Activated T-helper 17 cell treated with anti-CD3 and anti-CD28 coated beads, Interleukin-2, amount 50 U/mL, for 72 hours (primary cell): Measurements from ENCODE around the gene S100Z. TPM values are rescaled to one million over a fixed set of nuclear protein-coding genes. Genes with fewer than 3 reads are reported as not detected.
"Not testable (repeated sequence)": the region's sequence is repeated elsewhere in the genome, so short reads cannot be mapped to it uniquely, and the experiment has no call there.

Experiments used
- ATAC-seq: fragments of 150-1000 bp; cut with Tn5 transposase; replicated peaks from 2 replicates; pipeline ENCODE4 v1.10.0; 2021; ENCODE audit warnings: mild to moderate bottlenecking, moderate library complexity
- H3K27ac Mint-ChIP-seq: one replicate; pipeline ENCODE4 v1.8.0; 2022; ENCODE audit warnings: mixed read lengths
- H3K27me3 Mint-ChIP-seq: one replicate; pipeline ENCODE4 v1.8.0; 2022; ENCODE audit warnings: mixed read lengths
- H3K36me3 Mint-ChIP-seq: one replicate; pipeline ENCODE4 v1.8.0; 2022; ENCODE audit warnings: low read depth, mild to moderate bottlenecking, mixed read lengths
- H3K4me1 Mint-ChIP-seq: one replicate; pipeline ENCODE4 v1.8.0; 2022; ENCODE audit warnings: mixed read lengths
- H3K4me3 Mint-ChIP-seq: one replicate; pipeline ENCODE4 v1.8.0; 2022; ENCODE audit warnings: mild to moderate bottlenecking, mixed read lengths
- H3K9me3 Mint-ChIP-seq: one replicate; pipeline ENCODE4 v1.8.0; 2022; ENCODE audit warnings: mixed read lengths
- total RNA-seq, 2 donors: library from RNA; stranded (reverse); gene quantifications; one replicate each; pipeline ENCODE4 v1.2.3, GENCODE V29; 2022

Gene S100Z
- total RNA-seq, 2 donors from 2014 or later = 5.2 to 7.5 TPM

GRCh38 chr5:76851728-76852369, 2.0 kb downstream of the S100Z start:
- H3K36me3 Mint-ChIP-seq = no peaks in the 10 kb centered on the region
- H3K4me1 Mint-ChIP-seq = peaks cover 38% of the 10 kb centered on the region
- no peak overlapping the region for H3K27ac Mint-ChIP-seq
- peak overlapping the region; percentile 67 for H3K4me3 Mint-ChIP-seq
- no peak for ATAC-seq
- H3K9me3 Mint-ChIP-seq = peaks cover 16% of the 10 kb centered on the region
- no peaks in the 10 kb centered on the region for H3K27me3 Mint-ChIP-seq

GRCh38 chr5:76852772-76853171, 3.0 kb downstream of the S100Z start:
- no peak overlapping the region for H3K27ac Mint-ChIP-seq
- no peak overlapping the region for H3K4me3 Mint-ChIP-seq
- peaks cover 38% of the 10 kb centered on the region for H3K4me1 Mint-ChIP-seq
- H3K36me3 Mint-ChIP-seq = no peaks in the 10 kb centered on the region
- no peaks in the 10 kb centered on the region for H3K27me3 Mint-ChIP-seq
- no peak for ATAC-seq
- H3K9me3 Mint-ChIP-seq = peaks cover 16% of the 10 kb centered on the region

GRCh38 chr5:76853741-76854140, 3.9 kb downstream of the S100Z start:
- not testable (repeated sequence) for H3K27me3 Mint-ChIP-seq, ATAC-seq
- peak overlapping the region; percentile 15 for H3K27ac Mint-ChIP-seq

GRCh38 chr5:76854644-76855043, 4.8 kb downstream of the S100Z start:
- H3K4me1 Mint-ChIP-seq = peaks cover 37% of the 10 kb centered on the region
- ATAC-seq = no peak
- H3K27me3 Mint-ChIP-seq = no peaks in the 10 kb centered on the region
- peak overlapping the region; percentile 59 for H3K4me3 Mint-ChIP-seq
- no peaks in the 10 kb centered on the region for H3K36me3 Mint-ChIP-seq
- H3K9me3 Mint-ChIP-seq = peaks cover 16% of the 10 kb centered on the region
- H3K27ac Mint-ChIP-seq = peak overlapping the region; percentile 89

More at GRCh38 chr5:76853741-76854140, 3.9 kb downstream of the S100Z start:
- not testable (repeated sequence) for H3K4me3 Mint-ChIP-seq, H3K36me3 Mint-ChIP-seq
- Mint-ChIP-seq H3K4me1 (peaks cover 38% of the 10 kb centered on the region), H3K9me3 (peaks cover 16% of the 10 kb centered on the region)

- Mint-ChIP-seq H3K4me1 (peaks cover 32% of the 10 kb centered on the region), H3K27ac (peak overlapping the region; percentile 89), H3K9me3 (peaks cover 16% of the 10 kb centered on the region), H3K4me3 (peak overlapping the region; percentile 59)
- not testable (repeated sequence) for ATAC-seq, H3K36me3 Mint-ChIP-seq, H3K27me3 Mint-ChIP-seq
Measured at GRCh38 chr5:76855501-76855900, 5.7 kb downstream of the S100Z start.

GRCh38 chr5:76855961-76856360, 6.1 kb downstream of the S100Z start:
- Mint-ChIP-seq H3K27ac (peak overlapping the region; percentile 89), H3K4me1 (peaks cover 29% of the 10 kb centered on the region), H3K27me3 (no peaks in the 10 kb centered on the region), H3K9me3 (peaks cover 16% of the 10 kb centered on the region), H3K4me3 (peak overlapping the region; percentile 59), H3K36me3 (no peaks in the 10 kb centered on the region)
- ATAC-seq = peak; percentile 95

GRCh38 chr5:76856800-76857199, 7.0 kb downstream of the S100Z start:
- H3K27me3 Mint-ChIP-seq, H3K36me3 Mint-ChIP-seq, ATAC-seq: not testable (repeated sequence)
- Mint-ChIP-seq H3K27ac (peak overlapping the region; percentile 89), H3K4me1 (peaks cover 22% of the 10 kb centered on the region), H3K4me3 (peak overlapping the region; percentile 59), H3K9me3 (peaks cover 16% of the 10 kb centered on the region)

GRCh38 chr5:76859591-76860247, 9.9 kb downstream of the S100Z start:
- Mint-ChIP-seq H3K9me3 (peaks cover 11% of the 10 kb centered on the region), H3K27me3 (no peaks in the 10 kb centered on the region), H3K4me1 (peaks cover 16% of the 10 kb centered on the region), H3K36me3 (no peaks in the 10 kb centered on the region), H3K27ac (no peak overlapping the region), H3K4me3 (no peak overlapping the region)
- ATAC-seq = no peak

GRCh38 chr5:76861612-76862011, 11.8 kb downstream of the S100Z start:
- no peak overlapping the region for H3K27ac Mint-ChIP-seq
- no peak for ATAC-seq
- H3K36me3 Mint-ChIP-seq = no peaks in the 10 kb centered on the region
- peaks cover 2% of the 10 kb centered on the region for H3K4me1 Mint-ChIP-seq
- H3K4me3 Mint-ChIP-seq = no peak overlapping the region
- peaks cover 2% of the 10 kb centered on the region for H3K9me3 Mint-ChIP-seq
- H3K27me3 Mint-ChIP-seq = no peaks in the 10 kb centered on the region

GRCh38 chr5:76863001-76863400, 13.2 kb downstream of the S100Z start:
- no peak overlapping the region for H3K27ac Mint-ChIP-seq
- H3K4me3 Mint-ChIP-seq = no peak overlapping the region
- no peaks in the 10 kb centered on the region for H3K4me1 Mint-ChIP-seq
- H3K9me3 Mint-ChIP-seq = no peaks in the 10 kb centered on the region
- no peaks in the 10 kb centered on the region for H3K36me3 Mint-ChIP-seq
- H3K27me3 Mint-ChIP-seq = no peaks in the 10 kb centered on the region
- ATAC-seq = no peak

- Mint-ChIP-seq H3K4me1 (no peaks in the 10 kb centered on the region), H3K27me3 (no peaks in the 10 kb centered on the region), H3K36me3 (no peaks in the 10 kb centered on the region), H3K4me3 (no peak overlapping the region), H3K9me3 (no peaks in the 10 kb centered on the region), H3K27ac (no peak overlapping the region)
- no peak for ATAC-seq
Measured at GRCh38 chr5:76866503-76866902, 16.7 kb downstream of the S100Z start.

- ATAC-seq = no peak
- Mint-ChIP-seq H3K4me3 (no peak overlapping the region), H3K27me3 (no peaks in the 10 kb centered on the region), H3K9me3 (no peaks in the 10 kb centered on the region), H3K4me1 (no peaks in the 10 kb centered on the region), H3K36me3 (no peaks in the 10 kb centered on the region), H3K27ac (no peak overlapping the region)
Measured at GRCh38 chr5:76867038-76867437, 17.2 kb downstream of the S100Z start.

GRCh38 chr5:76867827-76868693, 18.2 kb downstream of the S100Z start:
- Mint-ChIP-seq H3K9me3 (no peaks in the 10 kb centered on the region), H3K36me3 (no peaks in the 10 kb centered on the region), H3K4me3 (no peak overlapping the region), H3K27ac (no peak overlapping the region), H3K27me3 (no peaks in the 10 kb centered on the region), H3K4me1 (no peaks in the 10 kb centered on the region)
- peak; percentile 60 for ATAC-seq

GRCh38 chr5:76870046-76870445, 20.2 kb downstream of the S100Z start:
- Mint-ChIP-seq H3K27me3 (no peaks in the 10 kb centered on the region), H3K27ac (no peak overlapping the region), H3K4me3 (no peak overlapping the region), H3K36me3 (no peaks in the 10 kb centered on the region), H3K9me3 (no peaks in the 10 kb centered on the region), H3K4me1 (no peaks in the 10 kb centered on the region)
- ATAC-seq = no peak
